Neural cell (in vitro differentiated cells): ENCODE data around the gene DIPK1C.

Experiments used
- EP300 ChIP-seq: fragments of 450-650 bp; conservative IDR thresholded peaks from 2 replicates; pipeline ENCODE4 v1.6.1; 2014; ENCODE audit warnings: antibody characterized with exemption, mild to moderate bottlenecking, moderate library complexity; ENCODE audit not compliant: poor library complexity, severe bottlenecking
- EZH2 ChIP-seq: fragments of 200-600, 300-800 bp; shearing (Covaris generic), sonication (generic); IDR thresholded peaks from 2 replicates; pipeline ENCODE4 v1.6.1; 2014; ENCODE audit warnings: antibody characterized with exemption, low read length, borderline replicate concordance, mild to moderate bottlenecking; ENCODE audit not compliant: insufficient read depth, poor library complexity, severe bottlenecking
- RAD21 ChIP-seq: fragments of 450-650 bp; conservative IDR thresholded peaks from 2 replicates; pipeline ENCODE4 v1.6.1; 2014; ENCODE audit warnings: antibody characterized with exemption, mild to moderate bottlenecking, moderate library complexity
- SMC3 ChIP-seq: fragments of 450-650 bp; conservative IDR thresholded peaks from 2 replicates; pipeline ENCODE4 v1.6.1; 2014; ENCODE audit warnings: antibody characterized with exemption, mild to moderate bottlenecking, moderate library complexity; ENCODE audit not compliant: poor library complexity
- TAF1 ChIP-seq: IDR thresholded peaks from 2 replicates; pipeline ENCODE4 v1.6.1; 2012; ENCODE audit warnings: low read depth
- TF ChIP-seq, protein P1 (sequence below): IDR thresholded peaks from 2 replicates; pipeline ENCODE4 v1.6.1; 2012; ENCODE audit warnings: borderline replicate concordance
- TF ChIP-seq, protein P2 (sequence below): fragments of 450-650 bp; IDR thresholded peaks from 2 replicates; pipeline ENCODE4 v1.5.1; 2014; ENCODE audit warnings: antibody characterized with exemption, mild to moderate bottlenecking, moderate library complexity; ENCODE audit not compliant: poor library complexity, severe bottlenecking

DNA sequence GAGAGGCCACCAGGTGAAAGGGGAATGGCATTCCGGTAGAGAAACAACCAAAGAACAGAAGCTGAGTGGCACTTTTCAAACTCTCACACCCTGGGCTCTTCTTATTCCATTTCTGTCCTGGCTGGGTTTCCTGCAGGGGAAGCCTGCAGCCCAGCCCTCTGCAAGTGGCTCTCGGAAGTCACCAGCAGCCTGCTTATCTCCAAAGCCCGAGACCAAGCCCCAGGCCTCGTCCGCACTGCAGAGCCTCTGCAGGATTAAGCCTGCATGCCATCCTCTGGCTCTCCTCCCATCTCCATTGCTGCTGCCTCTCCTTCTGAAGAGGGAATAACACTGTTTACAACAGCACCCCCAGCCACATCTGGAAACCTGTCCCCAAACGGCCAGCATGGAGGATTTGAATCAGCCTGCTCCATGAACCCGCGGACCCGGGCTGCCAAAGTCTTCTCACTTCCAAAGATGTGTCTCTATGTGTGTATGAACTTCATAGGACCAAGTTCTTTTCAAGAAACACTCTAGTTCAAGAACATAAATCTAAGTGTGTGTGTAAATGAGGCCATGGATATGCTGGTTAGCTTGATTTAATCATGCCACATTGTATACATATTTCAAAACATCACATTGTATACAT is 54.2 kb downstream of the DIPK1C start:
- TF ChIP-seq, protein P1, sequence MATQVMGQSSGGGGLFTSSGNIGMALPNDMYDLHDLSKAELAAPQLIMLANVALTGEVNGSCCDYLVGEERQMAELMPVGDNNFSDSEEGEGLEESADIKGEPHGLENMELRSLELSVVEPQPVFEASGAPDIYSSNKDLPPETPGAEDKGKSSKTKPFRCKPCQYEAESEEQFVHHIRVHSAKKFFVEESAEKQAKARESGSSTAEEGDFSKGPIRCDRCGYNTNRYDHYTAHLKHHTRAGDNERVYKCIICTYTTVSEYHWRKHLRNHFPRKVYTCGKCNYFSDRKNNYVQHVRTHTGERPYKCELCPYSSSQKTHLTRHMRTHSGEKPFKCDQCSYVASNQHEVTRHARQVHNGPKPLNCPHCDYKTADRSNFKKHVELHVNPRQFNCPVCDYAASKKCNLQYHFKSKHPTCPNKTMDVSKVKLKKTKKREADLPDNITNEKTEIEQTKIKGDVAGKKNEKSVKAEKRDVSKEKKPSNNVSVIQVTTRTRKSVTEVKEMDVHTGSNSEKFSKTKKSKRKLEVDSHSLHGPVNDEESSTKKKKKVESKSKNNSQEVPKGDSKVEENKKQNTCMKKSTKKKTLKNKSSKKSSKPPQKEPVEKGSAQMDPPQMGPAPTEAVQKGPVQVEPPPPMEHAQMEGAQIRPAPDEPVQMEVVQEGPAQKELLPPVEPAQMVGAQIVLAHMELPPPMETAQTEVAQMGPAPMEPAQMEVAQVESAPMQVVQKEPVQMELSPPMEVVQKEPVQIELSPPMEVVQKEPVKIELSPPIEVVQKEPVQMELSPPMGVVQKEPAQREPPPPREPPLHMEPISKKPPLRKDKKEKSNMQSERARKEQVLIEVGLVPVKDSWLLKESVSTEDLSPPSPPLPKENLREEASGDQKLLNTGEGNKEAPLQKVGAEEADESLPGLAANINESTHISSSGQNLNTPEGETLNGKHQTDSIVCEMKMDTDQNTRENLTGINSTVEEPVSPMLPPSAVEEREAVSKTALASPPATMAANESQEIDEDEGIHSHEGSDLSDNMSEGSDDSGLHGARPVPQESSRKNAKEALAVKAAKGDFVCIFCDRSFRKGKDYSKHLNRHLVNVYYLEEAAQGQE, result no peak
- TF ChIP-seq, protein P2, sequence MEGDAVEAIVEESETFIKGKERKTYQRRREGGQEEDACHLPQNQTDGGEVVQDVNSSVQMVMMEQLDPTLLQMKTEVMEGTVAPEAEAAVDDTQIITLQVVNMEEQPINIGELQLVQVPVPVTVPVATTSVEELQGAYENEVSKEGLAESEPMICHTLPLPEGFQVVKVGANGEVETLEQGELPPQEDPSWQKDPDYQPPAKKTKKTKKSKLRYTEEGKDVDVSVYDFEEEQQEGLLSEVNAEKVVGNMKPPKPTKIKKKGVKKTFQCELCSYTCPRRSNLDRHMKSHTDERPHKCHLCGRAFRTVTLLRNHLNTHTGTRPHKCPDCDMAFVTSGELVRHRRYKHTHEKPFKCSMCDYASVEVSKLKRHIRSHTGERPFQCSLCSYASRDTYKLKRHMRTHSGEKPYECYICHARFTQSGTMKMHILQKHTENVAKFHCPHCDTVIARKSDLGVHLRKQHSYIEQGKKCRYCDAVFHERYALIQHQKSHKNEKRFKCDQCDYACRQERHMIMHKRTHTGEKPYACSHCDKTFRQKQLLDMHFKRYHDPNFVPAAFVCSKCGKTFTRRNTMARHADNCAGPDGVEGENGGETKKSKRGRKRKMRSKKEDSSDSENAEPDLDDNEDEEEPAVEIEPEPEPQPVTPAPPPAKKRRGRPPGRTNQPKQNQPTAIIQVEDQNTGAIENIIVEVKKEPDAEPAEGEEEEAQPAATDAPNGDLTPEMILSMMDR, result no peak
- TF ChIP-seq EZH2 (no peak), EP300 (no peak), SMC3 (no peak), TAF1 (no peak), RAD21 (no peak)
